HFF-Myc (cell line): ENCODE data around the gene GALNT10.

Source experiments
- DNase-seq: peaks from one replicate; pipeline ENCODE4 v3.0.0-alpha.2; 2011; ENCODE audit warnings: low read depth; ENCODE audit errors: extremely low read depth
- H3K4me3 ChIP-seq: replicated peaks from 2 replicates; pipeline ENCODE4 v1.5.1; 2011; ENCODE audit warnings: low read depth, mild to moderate bottlenecking, control low read depth, low read length
- TF ChIP-seq, protein P1 (sequence below): IDR thresholded peaks from 2 replicates; pipeline ENCODE4 v1.5.1; 2012; ENCODE audit warnings: mild to moderate bottlenecking, low read depth, low read length, control low read depth; ENCODE audit errors: missing control alignments

Gene GALNT10

DNA sequence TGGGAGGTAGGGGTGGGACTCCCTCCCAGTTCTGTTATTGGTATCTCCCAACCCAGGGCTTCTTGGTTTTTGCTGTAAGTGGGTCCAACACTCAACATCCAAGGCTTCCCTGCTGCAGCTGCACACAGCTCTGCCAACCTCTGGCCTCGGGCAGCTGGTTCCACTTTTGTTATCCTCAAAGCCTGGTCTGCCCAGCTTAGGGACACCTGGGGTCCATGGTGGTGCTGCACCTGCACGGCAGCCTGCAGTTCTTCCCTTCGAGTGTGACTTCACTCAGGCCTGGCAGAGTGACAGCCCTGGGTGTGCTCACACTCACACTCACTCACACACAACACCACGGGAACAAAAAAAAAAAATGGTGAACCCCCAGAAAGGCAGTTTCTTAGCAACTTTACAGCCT lies 239.9 kb downstream of the GALNT10 start:
- H3K4me3 ChIP-seq = no peak overlapping the region
- TF ChIP-seq, protein P1, sequence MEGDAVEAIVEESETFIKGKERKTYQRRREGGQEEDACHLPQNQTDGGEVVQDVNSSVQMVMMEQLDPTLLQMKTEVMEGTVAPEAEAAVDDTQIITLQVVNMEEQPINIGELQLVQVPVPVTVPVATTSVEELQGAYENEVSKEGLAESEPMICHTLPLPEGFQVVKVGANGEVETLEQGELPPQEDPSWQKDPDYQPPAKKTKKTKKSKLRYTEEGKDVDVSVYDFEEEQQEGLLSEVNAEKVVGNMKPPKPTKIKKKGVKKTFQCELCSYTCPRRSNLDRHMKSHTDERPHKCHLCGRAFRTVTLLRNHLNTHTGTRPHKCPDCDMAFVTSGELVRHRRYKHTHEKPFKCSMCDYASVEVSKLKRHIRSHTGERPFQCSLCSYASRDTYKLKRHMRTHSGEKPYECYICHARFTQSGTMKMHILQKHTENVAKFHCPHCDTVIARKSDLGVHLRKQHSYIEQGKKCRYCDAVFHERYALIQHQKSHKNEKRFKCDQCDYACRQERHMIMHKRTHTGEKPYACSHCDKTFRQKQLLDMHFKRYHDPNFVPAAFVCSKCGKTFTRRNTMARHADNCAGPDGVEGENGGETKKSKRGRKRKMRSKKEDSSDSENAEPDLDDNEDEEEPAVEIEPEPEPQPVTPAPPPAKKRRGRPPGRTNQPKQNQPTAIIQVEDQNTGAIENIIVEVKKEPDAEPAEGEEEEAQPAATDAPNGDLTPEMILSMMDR = no peak
- DNase-seq = no peak

DNA sequence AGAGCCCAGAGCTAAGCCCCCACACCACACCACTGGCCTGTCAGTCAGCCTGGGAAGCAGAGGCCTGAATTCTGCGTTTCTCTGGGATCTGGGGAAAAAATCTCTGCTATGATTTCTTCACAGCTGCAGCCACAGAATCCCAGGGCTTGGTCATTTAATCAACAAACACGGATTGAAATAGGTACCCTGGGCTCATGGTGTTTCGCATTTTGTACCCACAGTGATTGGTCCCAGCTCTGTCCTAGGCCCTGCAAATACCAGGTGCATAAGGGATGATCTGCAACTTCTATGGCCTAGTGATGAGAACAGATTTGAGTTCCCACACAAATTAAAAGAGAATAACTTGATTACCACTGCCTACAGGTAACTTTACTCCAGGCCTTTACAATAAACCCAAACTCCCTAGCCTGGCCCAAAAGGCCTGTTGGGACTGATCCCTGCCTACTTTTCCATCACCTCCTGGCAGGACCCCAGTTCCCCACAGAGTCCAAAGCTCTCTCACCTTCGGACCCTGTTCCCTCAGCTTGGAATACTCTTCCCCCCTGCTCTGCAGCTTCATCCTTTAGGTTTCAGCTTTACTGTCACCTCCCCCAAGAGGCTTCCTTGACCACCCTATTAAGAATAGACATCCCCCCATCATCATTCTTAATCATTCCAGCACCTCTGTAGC lies 240.6 kb downstream of the GALNT10 start:
- TF ChIP-seq, protein P1 = no peak
- DNase-seq = no peak
- no peak overlapping the region for H3K4me3 ChIP-seq

DNA sequence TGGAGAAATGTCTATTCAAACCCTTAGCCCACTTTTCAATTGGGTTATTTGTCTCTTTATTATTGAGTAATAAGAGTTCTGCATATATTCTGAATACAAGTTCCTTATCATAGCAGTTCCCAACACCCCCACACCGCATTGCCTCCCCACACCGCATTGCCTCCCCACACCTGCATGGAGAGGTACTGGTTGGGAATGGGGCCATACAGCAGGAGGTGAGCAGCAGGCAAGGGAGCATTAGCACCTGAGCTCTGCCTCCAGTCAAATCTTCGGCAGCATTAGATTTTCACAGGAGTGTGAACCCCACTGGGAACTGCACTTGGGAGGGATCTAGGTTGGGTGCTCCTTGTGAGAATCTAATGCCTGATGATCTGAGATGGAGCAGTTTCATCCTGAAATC lies 244.7 kb downstream of the GALNT10 start:
- TF ChIP-seq, protein P1 = no peak
- H3K4me3 ChIP-seq = no peak overlapping the region
- no peak for DNase-seq

DNA sequence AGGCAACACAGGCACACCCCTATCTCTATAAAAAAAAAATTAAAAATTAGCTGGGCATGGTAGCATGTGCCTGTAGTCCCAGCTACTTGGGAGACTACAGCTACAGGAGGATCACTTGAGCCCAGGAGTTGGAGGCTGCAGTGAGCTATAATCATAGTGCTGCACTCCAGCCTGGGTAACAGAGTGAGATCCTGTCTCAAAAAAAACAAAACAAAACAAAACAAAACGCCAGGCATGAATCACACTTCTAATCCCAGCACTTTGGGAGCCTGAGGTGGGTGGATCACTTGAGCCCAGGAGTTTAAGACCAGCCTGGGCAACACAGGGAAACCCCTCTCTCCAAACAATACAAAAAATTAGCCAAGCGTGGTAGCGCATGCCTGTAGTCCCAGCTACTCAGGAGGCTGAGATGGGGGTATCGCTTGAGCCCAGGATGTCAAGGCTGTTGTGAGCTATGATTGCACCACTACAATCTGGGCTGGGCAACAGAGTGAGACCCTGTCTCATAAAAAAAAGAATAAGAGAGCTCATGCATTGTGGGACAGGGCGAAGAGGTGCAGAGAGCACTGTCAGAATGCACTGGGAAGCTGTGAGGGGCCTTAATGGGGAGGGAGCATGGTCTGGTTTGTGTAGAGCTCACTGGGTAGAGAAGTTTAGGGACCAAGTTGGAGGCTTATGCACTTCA lies 246.9 kb downstream of the GALNT10 start:
- no peak for DNase-seq
- H3K4me3 ChIP-seq = no peak overlapping the region
- TF ChIP-seq, protein P1 = no peak

DNA sequence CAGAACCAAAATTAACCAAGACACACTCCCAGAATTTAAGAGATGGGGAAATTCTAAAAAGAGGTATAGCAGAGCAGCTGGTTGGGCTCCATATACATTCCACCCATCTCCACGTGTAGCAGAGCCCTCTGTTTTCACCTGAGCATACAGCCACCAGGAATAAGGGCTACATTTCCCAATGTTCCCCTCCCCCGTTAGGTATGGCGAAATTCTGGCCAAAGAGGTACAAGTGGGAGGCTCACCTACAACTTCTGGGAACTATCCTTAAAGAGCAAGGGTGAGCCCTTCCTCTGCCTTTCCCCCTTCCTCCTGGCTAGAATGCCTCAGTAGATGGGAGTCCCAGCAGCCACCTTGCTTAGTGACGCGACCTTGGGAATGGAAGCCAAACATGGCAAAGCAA lies 250.0 kb downstream of the GALNT10 start:
- TF ChIP-seq, protein P1 = no peak

DNA sequence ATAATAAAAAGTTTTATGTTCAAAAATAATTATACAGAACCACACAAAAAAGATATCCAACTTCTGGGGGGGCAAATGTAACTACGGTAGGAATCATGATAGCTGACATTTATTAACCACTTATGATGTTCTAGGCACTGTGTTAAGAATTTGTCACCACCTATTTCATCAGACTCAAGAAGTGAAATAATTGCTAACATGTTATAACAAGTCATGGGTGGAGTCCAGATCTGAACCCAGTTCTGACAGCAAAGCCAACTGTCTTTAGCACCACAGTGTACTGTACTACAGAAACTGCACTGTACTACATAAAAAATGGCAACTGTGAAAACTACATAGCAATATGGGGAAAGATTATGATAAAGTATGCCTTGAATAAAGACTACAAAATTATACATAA lies 252.3 kb downstream of the GALNT10 start:
- TF ChIP-seq, protein P1 = no peak
- DNase-seq = no peak
- no peak overlapping the region for H3K4me3 ChIP-seq

More for the DNA sequence above, 250.0 kb downstream of the GALNT10 start:
- H3K4me3 ChIP-seq = no peak overlapping the region
- no peak for DNase-seq
